Skin of body (tissue), 2 donors: ENCODE measurements around the gene FAM181A. TPM values are rescaled to one million over a fixed set of nuclear protein-coding genes. Genes with fewer than 3 reads are reported as not detected.

Source experiments
- DNase-seq: peaks from one replicate; lab custom pipeline; 2025; lab: John Stamatoyannopoulos, UW
- total RNA-seq: library from RNA; depleted of rRNA; stranded (reverse); fragments of >200 nt; gene quantifications from one replicate; pipeline ENCODE4 v1.2.3, GENCODE V29; 2014

FAM181A gene
- total RNA-seq, 1 donor from 2014 or later, result not detected

DNA sequence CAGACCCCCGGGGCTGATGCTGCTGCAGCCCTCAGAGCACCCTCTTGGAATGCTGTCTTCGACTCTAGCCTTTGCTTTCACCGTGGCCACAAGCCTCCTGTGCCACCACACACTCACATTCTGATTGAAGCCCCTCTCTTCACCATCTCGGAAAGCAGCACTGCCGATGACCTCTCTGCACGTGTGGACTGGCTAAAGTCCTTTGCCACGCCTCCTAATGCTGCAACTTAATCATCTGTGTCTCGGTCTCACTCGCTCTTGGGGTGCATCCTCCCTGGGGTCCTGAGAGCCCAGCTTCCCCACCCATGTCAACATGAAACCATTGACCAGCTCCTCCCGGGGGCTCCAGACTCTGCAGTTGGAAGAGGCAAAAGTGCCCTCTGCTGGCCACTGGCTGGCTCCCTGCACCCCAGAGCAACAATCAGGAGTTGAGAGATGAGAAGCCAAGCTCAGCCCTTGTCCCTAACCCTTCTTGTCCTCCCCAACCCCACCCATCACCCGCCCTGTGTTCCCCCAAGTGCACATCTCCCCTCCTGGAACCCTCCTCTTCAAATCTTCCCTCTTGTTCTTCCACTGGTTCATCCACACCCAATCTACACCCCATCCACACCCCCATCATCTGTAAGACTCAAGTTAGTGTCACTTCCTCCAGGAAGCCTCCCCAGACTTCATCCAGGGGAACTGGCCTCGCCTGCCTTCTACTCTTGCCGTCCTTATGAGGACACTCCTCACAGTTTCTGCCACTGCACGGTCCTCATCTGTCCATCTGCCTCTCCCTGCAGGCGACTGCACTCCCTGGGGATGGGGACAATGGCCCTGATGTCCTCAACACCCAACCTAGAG, 23.6 kb upstream of the FAM181A start:
- DNase-seq, result no peak

DNA sequence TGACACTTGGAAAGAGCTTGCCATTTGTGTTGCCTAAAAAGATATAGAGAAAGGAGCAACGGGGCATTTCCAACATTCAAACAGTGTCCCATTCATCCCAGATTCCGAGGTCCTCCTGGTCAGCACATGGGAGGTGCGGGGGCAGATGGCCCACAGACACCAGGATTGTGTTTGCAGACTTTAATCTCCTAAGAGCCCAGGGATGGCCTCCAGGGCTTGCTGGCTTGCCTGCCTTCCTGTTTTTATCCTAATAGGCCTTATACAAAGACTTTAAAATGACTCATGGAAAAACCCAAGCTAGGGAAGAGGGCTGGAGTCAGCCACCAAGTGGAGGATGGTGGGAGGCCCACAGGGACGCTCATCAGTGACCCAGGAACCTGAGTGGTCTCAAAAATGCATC, 21.5 kb upstream of the FAM181A start:
- no peak for DNase-seq

DNA sequence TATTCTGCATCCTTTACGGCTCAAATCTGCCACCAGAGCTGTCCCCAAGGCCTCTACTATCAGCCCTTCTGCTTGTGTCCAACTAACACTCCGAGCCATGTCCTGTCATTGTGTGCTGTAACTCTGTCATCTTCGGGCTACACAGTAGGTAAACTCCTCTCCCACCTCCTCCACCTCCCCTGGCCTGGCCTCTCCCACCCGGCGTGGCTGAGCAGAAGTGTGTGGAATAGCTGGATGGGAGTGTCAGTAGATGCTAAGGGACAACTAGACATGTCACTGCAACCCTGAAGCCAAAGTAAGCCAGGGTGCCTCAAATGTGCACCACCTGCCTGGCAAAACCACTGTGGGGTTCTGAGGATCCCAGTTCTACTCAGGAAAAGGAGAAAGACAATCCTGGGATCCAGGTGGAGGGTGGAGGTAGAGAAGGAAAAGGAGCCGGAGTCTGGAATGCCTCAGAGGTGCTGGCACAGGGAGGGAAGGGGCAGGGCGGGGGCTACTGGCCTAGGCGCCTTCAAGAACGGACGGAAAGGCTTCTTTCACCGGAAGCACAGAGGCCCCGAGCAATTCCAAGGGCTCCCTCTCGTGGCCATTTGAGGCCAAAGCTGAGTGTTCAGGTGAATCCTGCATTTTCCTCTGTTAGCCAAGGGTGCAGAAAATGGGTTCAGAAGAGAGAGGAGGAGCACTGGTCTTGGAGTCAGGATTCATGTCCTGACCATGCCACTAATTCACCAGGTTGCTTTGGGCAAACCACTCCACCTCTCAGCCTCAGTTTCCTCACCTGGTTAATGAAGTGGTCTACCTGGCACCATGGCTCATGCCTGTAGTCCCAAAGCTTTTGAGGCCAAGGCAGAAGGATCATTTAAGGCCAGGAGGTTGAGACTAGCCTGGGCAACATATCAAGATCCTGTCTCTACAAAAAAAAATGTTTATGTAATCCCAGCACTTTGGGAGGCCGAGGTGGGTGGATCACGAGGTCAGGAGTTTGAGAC, 20.5 kb upstream of the FAM181A start:
- DNase-seq, result no peak

DNA sequence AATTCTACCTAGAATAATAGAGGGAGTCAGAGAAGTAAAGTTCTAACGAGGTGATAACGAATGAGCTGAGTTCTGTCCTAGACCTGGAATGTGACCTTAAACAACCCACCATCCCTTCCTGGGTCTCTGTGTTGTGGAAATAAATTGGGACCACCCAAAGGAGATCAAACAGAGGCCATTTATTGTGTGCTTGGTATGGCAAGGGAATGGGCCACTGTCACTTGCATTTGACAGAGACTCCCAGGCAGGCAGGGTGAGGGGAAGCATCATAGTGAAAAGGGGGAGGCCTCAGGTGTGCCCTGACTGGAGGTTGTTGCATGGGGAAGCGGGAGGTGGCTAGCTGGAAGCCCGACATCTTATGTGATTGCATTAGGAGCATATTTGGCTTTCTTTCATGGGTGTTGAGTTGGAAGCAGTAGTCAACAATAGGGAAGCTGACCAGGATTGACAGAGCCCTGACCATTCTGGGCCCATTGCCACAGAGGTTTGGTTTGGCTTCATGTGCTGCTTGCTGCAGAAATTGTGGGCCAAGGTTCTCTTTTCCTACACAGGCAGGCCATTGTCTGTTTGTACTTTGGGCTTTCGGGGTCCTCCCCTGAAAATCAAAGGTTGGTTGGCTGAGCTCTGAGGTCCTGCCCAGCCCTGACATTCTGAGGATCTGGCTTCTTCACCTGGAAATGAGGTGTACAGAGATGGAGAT, 17.6 kb upstream of the FAM181A start:
- no peak for DNase-seq

GRCh38 chr14:93911975-93912615, 15.0 kb upstream of the FAM181A start:
- no peak for DNase-seq

DNA sequence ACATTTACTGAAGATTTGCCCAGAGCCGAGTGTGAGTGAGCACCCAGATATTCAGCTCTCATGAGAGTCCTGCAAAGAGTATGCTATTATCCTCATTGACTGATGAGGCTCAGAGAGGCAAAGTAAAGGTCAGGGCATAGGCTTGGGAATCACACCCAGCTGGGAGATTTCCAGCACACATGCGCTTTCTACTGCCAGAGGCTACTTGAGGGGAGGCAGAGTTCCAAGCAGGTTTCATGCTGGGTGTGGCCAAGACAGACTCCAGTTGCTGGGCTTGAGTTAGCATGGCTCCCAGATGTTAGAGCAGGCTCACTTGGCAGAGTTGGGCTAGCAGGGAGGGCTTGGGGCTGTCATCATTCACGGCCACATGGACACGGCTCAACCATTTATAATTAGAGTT, 14.4 kb upstream of the FAM181A start:
- DNase-seq, result no peak

DNA sequence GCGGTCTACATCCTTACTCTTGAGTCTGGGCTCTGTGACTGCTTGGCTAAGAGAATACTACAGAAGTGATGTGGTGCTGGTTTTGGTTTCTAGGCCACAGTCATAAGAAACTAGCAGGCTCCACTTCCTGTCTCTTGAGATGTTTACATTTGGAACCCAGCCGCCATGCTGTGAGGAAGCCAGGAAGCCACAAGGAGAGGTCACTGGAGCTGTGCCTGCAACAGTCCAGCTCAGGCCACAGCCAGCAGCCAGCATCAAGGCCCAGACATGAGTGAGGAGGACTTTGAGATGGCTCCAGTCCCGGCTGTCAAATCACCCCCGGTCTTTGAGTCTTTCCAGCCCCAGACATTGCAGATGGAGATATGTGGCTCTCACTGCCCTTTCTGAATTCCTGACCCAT, 12.9 kb upstream of the FAM181A start:
- no peak for DNase-seq

- DNase-seq, result no peak
Observed at GRCh38 chr14:93915070-93915705, 12.0 kb upstream of the FAM181A start.

DNA sequence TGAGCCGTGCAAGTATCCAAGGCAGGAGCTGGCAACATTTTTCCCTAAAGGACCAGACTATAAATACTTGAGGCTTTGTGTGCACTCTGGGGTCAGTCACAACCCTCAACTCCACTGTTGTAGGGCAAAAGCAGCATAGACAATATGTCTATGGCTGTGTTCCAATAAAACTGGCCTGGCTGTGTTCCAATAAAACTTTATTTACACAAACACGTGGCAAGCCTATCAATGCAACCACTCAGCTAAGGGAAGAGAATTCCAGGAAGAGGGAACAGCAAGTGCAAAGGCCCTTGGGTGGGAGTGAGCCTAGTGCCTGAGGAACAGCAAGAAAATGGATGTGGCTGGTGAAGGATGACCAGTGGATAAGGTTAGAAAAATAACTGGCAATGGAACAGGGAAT, 11.3 kb upstream of the FAM181A start:
- DNase-seq, result no peak

GRCh38 chr14:93916498-93916897, 10.6 kb upstream of the FAM181A start:
- DNase-seq, result no peak

GRCh38 chr14:93917141-93917540, 10.0 kb upstream of the FAM181A start:
- no peak for DNase-seq

- no peak for DNase-seq
Observed at GRCh38 chr14:93921001-93921806, 5.9 kb upstream of the FAM181A start.

- DNase-seq, result no peak
Observed at GRCh38 chr14:93923626-93924025, 3.5 kb upstream of the FAM181A start.

DNA sequence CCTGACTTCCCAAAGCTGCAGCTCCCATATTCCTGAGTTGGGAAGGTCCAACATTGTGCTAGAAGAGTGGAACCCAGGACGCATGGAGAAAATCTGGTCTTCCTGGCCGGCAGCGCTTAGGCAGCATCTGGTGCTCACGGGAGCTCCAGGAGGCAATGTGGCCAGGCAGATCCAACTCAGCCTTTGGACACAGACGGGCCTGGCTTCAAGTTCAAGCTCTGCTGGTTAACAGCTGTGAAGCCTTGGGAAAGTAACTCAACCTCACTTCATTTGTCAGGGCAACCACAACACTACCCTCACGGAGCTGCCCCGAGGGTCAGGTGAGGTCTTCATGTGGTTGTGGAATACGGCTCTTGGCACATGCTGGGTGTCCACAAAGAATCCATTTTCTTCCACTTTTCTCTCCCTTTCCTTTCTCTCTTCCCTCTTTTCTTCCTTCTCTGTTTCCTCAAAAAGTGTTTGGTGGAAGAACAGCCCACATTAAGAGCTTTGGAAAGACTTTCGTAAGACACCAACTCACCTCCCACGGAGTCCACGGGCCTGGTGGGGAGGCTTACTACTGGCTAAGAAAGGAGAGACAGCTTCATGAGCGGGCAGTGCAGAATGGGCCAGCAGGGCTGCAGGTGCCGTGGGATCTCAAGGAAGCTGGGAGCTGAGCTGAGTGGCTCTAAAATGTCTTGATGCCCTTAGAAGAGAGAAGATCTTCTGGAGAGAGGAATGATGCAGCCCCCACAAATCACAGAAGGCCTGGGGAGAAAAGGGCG, 2.4 kb upstream of the FAM181A start:
- DNase-seq, result no peak

GRCh38 chr14:93925374-93925895, 1.7 kb upstream of the FAM181A start:
- no peak for DNase-seq

GRCh38 chr14:93926245-93926872, 785 bp upstream of the FAM181A start:
- DNase-seq, result no peak

DNA sequence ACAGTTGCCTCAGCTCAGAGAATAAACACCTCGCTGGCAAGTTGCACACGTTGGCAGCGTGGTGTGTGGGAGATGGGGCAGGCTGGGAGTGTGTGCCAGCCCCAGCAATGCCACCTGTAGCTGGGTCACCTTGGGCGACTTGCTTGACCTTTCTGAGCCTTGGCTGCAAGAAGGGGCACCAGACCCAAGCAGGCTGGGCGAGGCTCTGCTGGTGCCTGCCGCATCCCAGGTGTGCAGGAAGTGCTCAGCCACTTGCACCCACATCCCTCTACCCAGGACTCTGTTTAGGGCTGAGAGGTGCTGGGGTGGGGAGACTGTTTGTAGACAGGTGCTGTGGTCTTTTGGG, 629 bp downstream of the FAM181A start:
- DNase-seq, result no peak
